GM19324 (cell line): ENCODE data around the gene NUP93.
"Not testable (repeated sequence)": the region's sequence is repeated elsewhere in the genome, so short reads cannot be mapped to it uniquely, and the experiment has no call there.

Experiments used
- ATAC-seq: cut with Tn5 transposase; IDR thresholded peaks from one replicate; pipeline ENCODE4 v1.9.1; 2021; ENCODE audit warnings: mild to moderate bottlenecking, moderate library complexity; ENCODE audit not compliant: unreplicated experiment, low FRiP score

Gene NUP93

GRCh38 chr16:56739378-56739777 is 9.4 kb downstream of the NUP93 start:
- ATAC-seq: not testable (repeated sequence)

- ATAC-seq: no peak
Observed at GRCh38 chr16:56741399-56741798, 11.5 kb downstream of the NUP93 start.

- ATAC-seq: no peak
Observed at GRCh38 chr16:56742030-56742984, 12.4 kb downstream of the NUP93 start.

GRCh38 chr16:56743840-56744239 is 13.9 kb downstream of the NUP93 start:
- ATAC-seq: no peak

GRCh38 chr16:56744996-56745640 is 15.2 kb downstream of the NUP93 start:
- no peak for ATAC-seq

GRCh38 chr16:56747486-56748045 is 17.6 kb downstream of the NUP93 start:
- ATAC-seq: no peak

- ATAC-seq: no peak
Observed at GRCh38 chr16:56748191-56748590, 18.3 kb downstream of the NUP93 start.

- ATAC-seq: no peak
Observed at GRCh38 chr16:56748826-56749225, 18.9 kb downstream of the NUP93 start.

GRCh38 chr16:56749672-56750491 is 20.0 kb downstream of the NUP93 start:
- no peak for ATAC-seq

- no peak for ATAC-seq
Observed at GRCh38 chr16:56753410-56753809, 23.5 kb downstream of the NUP93 start.

- no peak for ATAC-seq
Observed at GRCh38 chr16:56755038-56755437, 25.1 kb downstream of the NUP93 start.

GRCh38 chr16:56758432-56758831 is 28.5 kb downstream of the NUP93 start:
- ATAC-seq: no peak

GRCh38 chr16:56758930-56759329 is 29.0 kb downstream of the NUP93 start:
- no peak for ATAC-seq

GRCh38 chr16:56763291-56763916 is 33.5 kb downstream of the NUP93 start:
- ATAC-seq: no peak

GRCh38 chr16:56764835-56765234 is 34.9 kb downstream of the NUP93 start:
- no peak for ATAC-seq

- ATAC-seq: no peak
Observed at GRCh38 chr16:56765949-56766348, 36.0 kb downstream of the NUP93 start.

GRCh38 chr16:56767024-56767423 is 37.1 kb downstream of the NUP93 start:
- no peak for ATAC-seq

- no peak for ATAC-seq
Observed at GRCh38 chr16:56769677-56770076, 39.7 kb downstream of the NUP93 start.

- ATAC-seq: no peak
Observed at GRCh38 chr16:56771558-56772279, 41.8 kb downstream of the NUP93 start.
